Germinal center (tissue), 1 donor: ENCODE results near the gene PCDHGC4.
A peak's percentile ranks its signal among the peaks of the same experiment; 100 is the strongest.

Source experiments
- DNase-seq: peaks from one replicate; pipeline ENCODE4 v3.0.0; 2012; ENCODE audit warnings: mixed read lengths, low spot score

Gene PCDHGC4

DNA sequence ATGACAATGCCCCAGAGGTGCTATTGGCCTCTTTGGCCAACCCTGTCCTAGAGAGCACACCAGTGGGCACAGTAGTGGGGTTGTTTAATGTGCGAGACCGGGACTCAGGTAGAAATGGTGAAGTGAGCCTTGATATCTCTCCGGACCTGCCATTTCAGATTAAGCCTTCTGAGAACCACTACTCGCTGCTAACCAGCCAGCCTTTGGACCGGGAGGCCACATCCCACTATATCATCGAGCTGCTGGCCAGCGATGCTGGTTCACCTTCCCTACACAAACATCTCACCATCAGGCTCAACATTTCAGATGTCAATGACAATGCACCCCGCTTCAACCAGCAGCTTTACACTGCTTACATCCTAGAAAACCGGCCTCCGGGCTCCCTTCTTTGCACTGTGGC, 5.4 kb downstream of the PCDHGC4 start:
- DNase-seq: no peak

DNA sequence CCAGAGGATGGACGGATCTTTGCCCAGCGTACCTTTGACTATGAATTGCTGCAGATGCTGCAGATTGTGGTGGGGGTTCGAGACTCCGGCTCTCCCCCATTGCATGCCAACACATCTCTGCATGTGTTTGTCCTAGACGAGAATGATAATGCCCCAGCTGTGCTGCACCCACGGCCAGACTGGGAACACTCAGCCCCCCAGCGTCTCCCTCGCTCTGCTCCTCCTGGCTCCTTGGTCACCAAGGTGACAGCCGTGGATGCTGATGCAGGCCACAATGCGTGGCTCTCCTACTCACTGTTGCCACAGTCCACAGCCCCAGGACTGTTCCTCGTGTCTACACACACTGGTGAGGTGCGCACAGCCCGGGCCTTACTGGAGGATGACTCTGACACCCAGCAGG, 5.9 kb downstream of the PCDHGC4 start:
- DNase-seq: no peak

- DNase-seq: peak; percentile 35
These were observed 6.7 kb downstream of the PCDHGC4 start for GRCh38 chr5:141491323-141492167.

DNA sequence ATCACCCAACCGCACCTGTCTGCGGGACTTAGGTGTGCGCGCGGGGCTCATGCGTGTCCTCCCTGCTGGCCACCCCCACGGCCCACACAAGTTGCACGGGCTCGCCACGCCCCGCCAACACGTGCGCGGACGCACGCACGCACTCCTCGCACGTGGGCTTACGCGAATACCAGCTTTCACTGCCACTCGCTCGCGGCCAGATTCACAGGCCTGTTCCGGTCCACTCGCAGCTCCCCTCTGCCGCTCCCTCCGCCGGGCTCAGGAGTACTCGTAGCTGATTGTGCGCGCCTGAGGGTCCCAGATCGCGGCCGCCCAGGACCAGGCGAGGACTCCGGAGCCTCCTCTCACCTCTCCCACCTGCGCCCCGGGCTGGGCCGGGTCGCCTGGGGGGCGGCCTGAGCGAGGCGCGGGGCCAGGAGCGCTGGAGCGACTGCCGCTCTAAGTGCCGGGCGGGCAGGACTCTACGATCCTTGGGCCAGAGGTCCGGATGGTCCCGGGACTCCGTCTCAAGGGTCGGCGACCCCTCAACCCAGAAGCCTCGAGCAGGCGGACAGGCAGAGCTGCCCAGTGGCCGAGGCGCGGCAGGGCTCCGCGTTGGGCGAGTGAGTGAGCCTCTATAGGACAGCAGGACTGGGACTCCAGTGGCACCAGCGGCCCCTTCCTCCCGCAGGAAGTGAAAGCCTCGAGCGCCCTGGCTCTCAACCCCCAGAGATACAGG, 7.5 kb downstream of the PCDHGC4 start:
- peak; percentile 46 for DNase-seq

DNA sequence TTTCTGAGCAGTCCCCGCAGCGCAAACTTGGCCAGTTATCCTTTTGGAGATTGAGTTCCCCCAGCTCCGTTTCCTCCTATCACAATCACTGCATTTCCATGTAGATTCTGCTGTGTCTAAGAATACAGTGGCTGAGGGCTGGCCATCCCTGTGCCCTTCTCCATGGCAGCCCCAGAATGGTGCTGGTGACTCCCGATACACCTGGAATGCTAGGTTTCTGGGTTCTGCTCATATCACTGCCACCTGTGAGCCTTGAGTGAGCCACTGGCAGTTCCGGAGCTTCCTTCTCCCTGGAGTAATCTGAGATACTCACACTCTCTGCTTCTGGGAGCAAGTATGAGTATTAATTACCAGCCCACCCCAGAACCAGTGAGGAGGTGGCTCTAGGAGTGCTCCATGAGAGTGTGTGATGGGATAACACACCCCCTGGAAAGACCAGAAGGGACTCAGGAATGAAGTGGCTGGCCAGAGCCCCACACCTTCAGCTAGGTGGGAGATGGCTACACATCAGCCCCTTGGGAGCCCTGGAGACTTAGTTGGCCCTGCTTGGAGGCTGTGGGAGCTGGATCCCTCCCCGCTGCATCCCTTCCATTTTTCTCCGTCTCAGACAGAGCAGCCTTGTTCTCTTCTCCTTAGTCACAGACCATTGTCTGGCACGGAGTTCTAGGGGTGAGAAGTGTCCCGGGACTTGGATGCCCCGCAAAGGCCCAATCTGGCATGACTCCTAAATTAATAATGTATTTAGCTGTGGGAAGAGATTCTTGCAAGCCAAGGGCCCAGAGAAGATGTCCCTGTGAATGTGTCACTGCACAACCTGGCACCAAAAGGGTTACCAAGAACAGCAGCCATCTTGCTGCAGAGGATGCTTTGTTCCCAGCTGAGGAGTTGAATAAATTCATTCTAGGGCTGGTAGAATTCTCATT, 8.9 kb downstream of the PCDHGC4 start:
- no peak for DNase-seq

DNA sequence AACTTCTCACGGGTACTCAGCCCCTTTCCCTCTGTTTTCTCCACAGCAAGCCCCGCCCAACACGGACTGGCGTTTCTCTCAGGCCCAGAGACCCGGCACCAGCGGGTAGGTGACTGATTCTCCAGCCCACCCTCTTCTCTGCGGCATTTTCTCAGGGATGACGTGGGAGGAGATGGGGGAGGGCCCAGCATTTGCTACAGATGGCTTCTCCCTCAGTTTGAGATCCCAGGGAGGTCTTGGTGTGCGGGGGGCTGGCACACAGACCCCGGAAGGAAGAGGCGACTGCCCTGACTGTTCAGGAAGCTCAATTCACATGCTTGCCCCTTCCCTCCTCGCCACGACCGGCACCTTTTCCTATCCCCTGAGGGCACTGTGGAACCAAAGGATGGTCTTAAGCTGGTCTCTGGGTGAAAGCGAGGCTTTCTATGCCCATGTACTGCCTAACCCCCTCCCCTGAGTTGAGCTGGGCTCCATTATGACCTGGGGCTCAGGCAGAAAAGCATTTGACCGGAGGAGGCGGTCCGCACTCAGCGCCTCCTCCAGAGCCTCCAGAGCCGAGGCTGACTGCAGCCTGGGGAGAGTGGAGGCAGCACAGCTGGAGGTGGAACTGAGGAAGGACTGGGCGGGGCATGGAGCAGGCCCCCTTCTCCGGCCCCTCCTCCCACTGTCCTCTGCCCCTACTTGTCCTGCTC, 10.1 kb downstream of the PCDHGC4 start:
- DNase-seq: no peak

DNA sequence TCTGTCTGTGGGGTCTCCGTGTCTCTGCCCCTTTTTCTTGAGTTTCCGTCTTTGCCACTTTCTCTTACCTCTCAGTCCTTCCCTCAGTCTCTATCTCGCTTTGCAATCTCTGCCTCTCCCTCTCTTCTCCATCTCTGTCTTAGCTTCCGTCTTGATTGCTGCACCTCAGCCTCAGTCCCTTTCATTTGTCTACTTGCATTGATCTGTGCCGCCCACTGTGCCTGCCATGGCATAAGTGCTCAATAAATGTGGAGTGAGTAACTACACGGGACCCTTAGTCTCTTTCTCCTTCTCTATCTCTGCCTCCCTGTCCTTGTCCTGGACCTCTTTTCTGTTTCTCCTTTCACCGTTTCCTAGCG, 10.6 kb downstream of the PCDHGC4 start:
- no peak for DNase-seq

- DNase-seq: no peak
These were observed 11.2 kb downstream of the PCDHGC4 start for GRCh38 chr5:141496038-141496437.

- DNase-seq: no peak
These were observed 16.9 kb downstream of the PCDHGC4 start for GRCh38 chr5:141501761-141502160.

DNA sequence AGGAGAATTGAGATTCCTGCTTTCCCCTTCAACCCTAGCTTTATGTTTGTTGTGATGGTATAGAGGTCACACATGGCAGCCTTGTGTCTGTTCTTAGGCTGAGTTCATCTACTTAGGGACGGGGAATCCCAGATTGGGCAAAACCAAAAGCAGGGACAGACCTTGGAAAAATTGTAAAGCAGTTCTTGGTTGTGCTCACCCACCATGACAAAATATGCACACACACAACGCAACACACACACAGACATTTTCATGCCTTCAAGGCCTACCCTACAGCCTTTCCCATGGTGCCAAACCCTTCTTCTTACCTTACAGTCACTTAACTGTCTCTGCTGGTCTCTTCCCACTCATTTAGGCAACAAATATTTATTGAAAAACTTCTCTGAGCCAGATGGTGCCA, 18.9 kb downstream of the PCDHGC4 start:
- DNase-seq: no peak

DNA sequence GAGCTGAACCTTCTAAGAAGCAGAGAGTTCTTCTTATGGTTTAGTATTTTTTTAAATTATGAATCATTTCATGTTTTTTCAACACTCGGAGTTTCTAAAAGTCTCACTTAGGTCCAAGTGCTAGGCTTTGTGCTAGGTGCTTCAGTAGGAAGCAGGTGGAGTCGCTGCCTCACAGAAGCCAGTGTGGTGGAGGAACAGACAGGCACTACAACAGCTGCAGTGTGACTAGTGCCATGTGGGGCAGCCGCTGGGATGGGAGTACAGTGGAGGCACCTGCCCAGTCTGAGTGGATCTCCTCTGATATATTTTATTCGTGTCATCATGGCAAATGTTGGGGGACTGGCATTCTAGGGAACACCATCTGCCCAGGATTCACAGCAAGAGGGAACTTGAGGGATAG, 19.4 kb downstream of the PCDHGC4 start:
- DNase-seq: no peak

GRCh38 chr5:141506381-141507155, 21.7 kb downstream of the PCDHGC4 start:
- DNase-seq: no peak

GRCh38 chr5:141507387-141508091, 22.7 kb downstream of the PCDHGC4 start:
- DNase-seq: peak; percentile 60

GRCh38 chr5:141508440-141508797, 23.6 kb downstream of the PCDHGC4 start:
- no peak for DNase-seq

DNA sequence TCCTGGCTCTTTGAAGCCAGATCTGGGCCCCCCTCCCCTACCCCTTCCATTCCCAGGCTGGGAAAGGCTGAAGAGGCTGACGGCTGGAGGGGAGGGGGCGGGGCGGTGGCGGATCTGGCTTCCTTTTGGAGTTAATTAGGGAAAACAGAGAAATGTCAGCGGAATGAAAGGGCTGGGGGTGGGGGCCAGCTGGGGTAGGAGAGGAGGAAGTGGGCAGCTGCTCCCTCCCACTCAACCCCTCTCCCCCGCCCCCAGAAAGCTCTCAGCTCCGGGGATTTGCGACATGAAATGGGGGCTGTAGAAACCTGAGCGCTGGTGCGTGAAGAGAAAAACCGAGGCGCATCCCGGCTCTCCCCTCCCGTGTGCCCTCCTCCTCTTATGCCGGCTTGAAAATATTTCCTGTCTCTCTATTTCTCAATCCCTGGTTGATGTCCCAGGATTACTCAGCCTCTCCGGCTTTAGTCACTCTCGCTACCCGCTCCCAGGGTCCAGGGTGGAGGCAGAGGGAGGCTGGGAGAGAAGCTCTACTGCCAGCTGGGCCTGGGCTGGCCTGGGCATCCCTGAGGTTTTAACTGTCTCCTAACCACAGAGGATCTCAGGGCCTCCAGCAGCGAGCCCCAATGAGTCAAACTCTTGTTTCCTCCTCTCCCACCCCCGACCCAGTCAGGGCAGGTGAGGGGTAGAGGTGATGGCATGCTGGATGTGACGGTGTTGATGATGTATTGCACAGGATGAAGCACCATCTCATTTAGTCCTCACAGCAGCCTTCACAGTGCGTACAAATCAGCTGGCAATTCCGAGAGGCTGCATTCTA, 24.2 kb downstream of the PCDHGC4 start:
- no peak for DNase-seq

- DNase-seq: no peak
These were observed 25.3 kb downstream of the PCDHGC4 start for GRCh38 chr5:141510160-141510559.

DNA sequence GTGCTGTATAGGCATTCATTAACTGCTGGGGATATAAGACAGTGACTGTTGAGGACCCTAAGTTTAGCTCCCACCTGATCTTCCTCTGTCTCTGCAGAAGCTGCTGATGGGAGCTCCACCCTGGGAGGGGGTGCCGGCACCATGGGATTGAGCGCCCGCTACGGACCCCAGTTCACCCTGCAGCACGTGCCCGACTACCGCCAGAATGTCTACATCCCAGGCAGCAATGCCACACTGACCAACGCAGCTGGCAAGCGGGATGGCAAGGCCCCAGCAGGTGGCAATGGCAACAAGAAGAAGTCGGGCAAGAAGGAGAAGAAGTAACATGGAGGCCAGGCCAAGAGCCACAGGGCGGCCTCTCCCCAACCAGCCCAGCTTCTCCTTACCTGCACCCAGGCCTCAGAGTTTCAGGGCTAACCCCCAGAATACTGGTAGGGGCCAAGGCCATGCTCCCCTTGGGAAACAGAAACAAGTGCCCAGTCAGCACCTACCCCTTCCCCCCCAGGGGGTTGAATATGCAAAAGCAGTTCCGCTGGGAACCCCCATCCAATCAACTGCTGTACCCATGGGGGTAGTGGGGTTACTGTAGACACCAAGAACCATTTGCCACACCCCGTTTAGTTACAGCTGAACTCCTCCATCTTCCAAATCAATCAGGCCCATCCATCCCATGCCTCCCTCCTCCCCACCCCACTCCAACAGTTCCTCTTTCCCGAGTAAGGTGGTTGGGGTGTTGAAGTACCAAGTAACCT, 26.2 kb downstream of the PCDHGC4 start:
- DNase-seq: peak; percentile 82

GRCh38 chr5:141511771-141512325, 27.0 kb downstream of the PCDHGC4 start:
- DNase-seq: peak; percentile 10
